DMS114 treated with DMSO at 0.1 percent for 48 hours (cell line): Measurements from ENCODE around the gene PRPF19.

ENCODE experiments used
- DNase-seq: peaks from one replicate; lab custom pipeline; 2025; ENCODE audit not compliant: unreplicated experiment; lab: John Stamatoyannopoulos, UW

The PRPF19 gene

GRCh38 chr11:60938500-60938899 is 32.1 kb upstream of the PRPF19 start:
- no peak for DNase-seq

- no peak for DNase-seq
These were observed 31.4 kb upstream of the PRPF19 start for GRCh38 chr11:60937811-60938210.

GRCh38 chr11:60937144-60937527 is 30.8 kb upstream of the PRPF19 start:
- DNase-seq: no peak

- no peak for DNase-seq
These were observed 30.2 kb upstream of the PRPF19 start for GRCh38 chr11:60936467-60937143.

GRCh38 chr11:60935676-60936442 is 29.5 kb upstream of the PRPF19 start:
- DNase-seq: no peak

- DNase-seq: no peak
These were observed 28.6 kb upstream of the PRPF19 start for GRCh38 chr11:60934790-60935605.

GRCh38 chr11:60934124-60934789 is 27.9 kb upstream of the PRPF19 start:
- DNase-seq: no peak

- DNase-seq: no peak
These were observed 27.2 kb upstream of the PRPF19 start for GRCh38 chr11:60933416-60934123.

- no peak for DNase-seq
These were observed 26.4 kb upstream of the PRPF19 start for GRCh38 chr11:60932605-60933356.

GRCh38 chr11:60931917-60932316 is 25.5 kb upstream of the PRPF19 start:
- no peak for DNase-seq

GRCh38 chr11:60930394-60930793 is 24.0 kb upstream of the PRPF19 start:
- DNase-seq: no peak

GRCh38 chr11:60929764-60930163 is 23.4 kb upstream of the PRPF19 start:
- no peak for DNase-seq

- DNase-seq: no peak
These were observed 22.2 kb upstream of the PRPF19 start for GRCh38 chr11:60928563-60929001.

- no peak for DNase-seq
These were observed 21.2 kb upstream of the PRPF19 start for GRCh38 chr11:60927600-60927999.

GRCh38 chr11:60927061-60927592 is 20.7 kb upstream of the PRPF19 start:
- no peak for DNase-seq

- DNase-seq: no peak
These were observed 20.1 kb upstream of the PRPF19 start for GRCh38 chr11:60926500-60926899.

GRCh38 chr11:60925868-60926267 is 19.5 kb upstream of the PRPF19 start:
- DNase-seq: no peak

GRCh38 chr11:60924906-60925853 is 18.8 kb upstream of the PRPF19 start:
- no peak for DNase-seq
